SU-DHL-6 (cell line): ENCODE results near the gene PHACTR1.

Experiments
- H2AFZ ChIP-seq: fragments of 200-600 bp; sonication (generic); 2 replicates; pipeline ENCODE4 v1.6.1; 2014; ENCODE audit warnings: low read depth, mild to moderate bottlenecking, moderate library complexity, mixed read lengths, antibody characterized with exemption, low read length; ENCODE audit not compliant: severe bottlenecking
- H3F3A ChIP-seq: fragments of 200-600 bp; shearing (Covaris generic); 2 replicates; pipeline ENCODE4 v1.6.0; 2016; ENCODE audit warnings: antibody characterized with exemption, mild to moderate bottlenecking; ENCODE audit not compliant: insufficient read depth
- H3K27ac ChIP-seq: fragments of 200-600 bp; sonication (generic); 2 replicates; pipeline ENCODE4 v1.5.1; 2016; ENCODE audit warnings: low read depth, mild to moderate bottlenecking, low read length, moderate library complexity, mixed read lengths
- H3K27me3 ChIP-seq: fragments of 200-600 bp; sonication (generic), shearing (Covaris generic); 2 replicates; pipeline ENCODE4 v1.6.0; 2014; ENCODE audit warnings: mild to moderate bottlenecking, low read length
- H3K36me3 ChIP-seq: fragments of 200-600 bp; sonication (generic); 2 replicates; pipeline ENCODE4 v1.6.1; 2014; ENCODE audit warnings: mild to moderate bottlenecking, low read length, mixed read lengths
- H3K4me2 ChIP-seq: fragments of 300-600, 200-600 bp; shearing (Covaris generic), sonication (generic); 2 replicates; pipeline ENCODE4 v1.6.0; 2014; ENCODE audit warnings: low read length, low read depth, mild to moderate bottlenecking; ENCODE audit not compliant: poor library complexity, severe bottlenecking
- H3K4me3 ChIP-seq: fragments of 200-600 bp; sonication (generic); 2 replicates; pipeline ENCODE4 v1.5.1; 2014; ENCODE audit warnings: antibody characterized with exemption, low read length, mild to moderate bottlenecking, mixed read lengths; ENCODE audit not compliant: insufficient read depth, poor library complexity, severe bottlenecking
- H3K79me2 ChIP-seq: fragments of 200-600 bp; sonication (generic); 2 replicates; pipeline ENCODE4 v1.6.1; 2014; ENCODE audit warnings: mild to moderate bottlenecking, low read length, moderate library complexity; ENCODE audit not compliant: insufficient read depth
- H3K9ac ChIP-seq: fragments of 200-600 bp; sonication (generic); 2 replicates; pipeline ENCODE4 v1.7.0; 2014; ENCODE audit warnings: mild to moderate bottlenecking, low read length
- H3K9me2 ChIP-seq: fragments of 200-600 bp; sonication (generic); replicated peaks from 2 replicates; pipeline ENCODE4 v1.6.1; 2014; ENCODE audit warnings: low read length; ENCODE audit not compliant: insufficient read depth
- H3K9me3 ChIP-seq: fragments of 200-600 bp; sonication (generic); 2 replicates; pipeline ENCODE4 v1.6.1; 2014; ENCODE audit warnings: low read length, mixed read lengths; ENCODE audit not compliant: insufficient read depth
- H4K20me1 ChIP-seq: fragments of 200-600 bp; sonication (generic); 2 replicates; pipeline ENCODE4 v1.6.1; 2014; ENCODE audit warnings: low read depth, mild to moderate bottlenecking, antibody characterized with exemption, low read length, moderate library complexity, mixed read lengths
- CTCF ChIP-seq: fragments of 200-600 bp; sonication (generic); IDR thresholded peaks from one replicate; pipeline ENCODE4 v1.5.1; 2017; ENCODE audit warnings: antibody characterized with exemption, mild to moderate bottlenecking, low read length, moderate library complexity; ENCODE audit not compliant: insufficient read depth, poor library complexity, severe bottlenecking
- EZH2phosphoT487 ChIP-seq: fragments of 200-600 bp; sonication (generic), shearing (Covaris generic); conservative IDR thresholded peaks from 2 replicates; pipeline ENCODE4 v1.6.1; 2018; ENCODE audit warnings: mild to moderate bottlenecking, antibody characterized with exemption, low read length, moderate library complexity, mixed read lengths

Gene PHACTR1

GRCh38 chr6:13184547-13184946 is 468.0 kb downstream of the PHACTR1 start:
- Histone ChIP-seq H3K36me3 (no peaks in the 10 kb centered on the region), H4K20me1 (no peaks in the 10 kb centered on the region), H3K27me3 (no peaks in the 10 kb centered on the region), H2AFZ (no peak overlapping the region), H3K79me2 (no peaks in the 10 kb centered on the region), H3K4me2 (no peak overlapping the region), H3K9ac (no peak overlapping the region), H3K27ac (no peak overlapping the region), H3F3A (no peaks in the 10 kb centered on the region), H3K9me2 (no peaks in the 10 kb centered on the region), H3K4me3 (no peak overlapping the region), H3K9me3 (no peaks in the 10 kb centered on the region)
- TF ChIP-seq EZH2phosphoT487 = no peak
- no peak for TF ChIP-seq CTCF

GRCh38 chr6:13186861-13187260 is 470.3 kb downstream of the PHACTR1 start:
- no peaks in the 10 kb centered on the region for H4K20me1 ChIP-seq
- H2AFZ ChIP-seq = no peak overlapping the region
- no peak for TF ChIP-seq CTCF
- no peak for TF ChIP-seq EZH2phosphoT487
- H3K27ac ChIP-seq = no peak overlapping the region
- H3K4me3 ChIP-seq = no peak overlapping the region
- no peaks in the 10 kb centered on the region for H3F3A ChIP-seq
- H3K9me3 ChIP-seq = no peaks in the 10 kb centered on the region
- no peaks in the 10 kb centered on the region for H3K27me3 ChIP-seq
- H3K4me2 ChIP-seq = no peak overlapping the region
- H3K9me2 ChIP-seq = no peaks in the 10 kb centered on the region
- no peaks in the 10 kb centered on the region for H3K36me3 ChIP-seq
- H3K79me2 ChIP-seq = no peaks in the 10 kb centered on the region
- H3K9ac ChIP-seq = no peak overlapping the region

DNA sequence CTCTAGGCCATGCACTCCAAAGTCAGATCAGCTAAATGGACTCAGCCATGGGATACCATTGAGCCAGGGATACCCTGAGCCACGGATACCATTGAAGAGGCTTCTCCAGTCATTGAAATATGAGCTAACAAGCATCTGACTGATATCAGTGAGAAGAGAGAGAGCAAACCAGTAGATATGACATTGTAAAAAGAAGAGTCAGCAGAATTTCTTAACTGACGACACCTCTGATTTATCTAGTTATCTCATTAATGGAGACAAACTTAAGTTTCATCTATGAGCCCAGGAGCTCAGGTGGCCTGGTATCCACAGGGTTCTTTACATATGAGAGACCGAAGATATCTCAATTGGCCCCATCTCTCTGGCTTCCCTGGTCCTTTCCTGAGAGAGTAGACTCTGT is 471.1 kb downstream of the PHACTR1 start:
- Histone ChIP-seq H3K79me2 (no peaks in the 10 kb centered on the region), H3K36me3 (no peaks in the 10 kb centered on the region), H3K9me2 (no peaks in the 10 kb centered on the region), H3K9me3 (no peaks in the 10 kb centered on the region), H3K27ac (no peak overlapping the region), H3K9ac (no peak overlapping the region), H2AFZ (no peak overlapping the region), H3K27me3 (no peaks in the 10 kb centered on the region), H3K4me2 (no peak overlapping the region), H3F3A (no peaks in the 10 kb centered on the region), H3K4me3 (no peak overlapping the region), H4K20me1 (no peaks in the 10 kb centered on the region)
- TF ChIP-seq EZH2phosphoT487 (no peak), CTCF (no peak)

DNA sequence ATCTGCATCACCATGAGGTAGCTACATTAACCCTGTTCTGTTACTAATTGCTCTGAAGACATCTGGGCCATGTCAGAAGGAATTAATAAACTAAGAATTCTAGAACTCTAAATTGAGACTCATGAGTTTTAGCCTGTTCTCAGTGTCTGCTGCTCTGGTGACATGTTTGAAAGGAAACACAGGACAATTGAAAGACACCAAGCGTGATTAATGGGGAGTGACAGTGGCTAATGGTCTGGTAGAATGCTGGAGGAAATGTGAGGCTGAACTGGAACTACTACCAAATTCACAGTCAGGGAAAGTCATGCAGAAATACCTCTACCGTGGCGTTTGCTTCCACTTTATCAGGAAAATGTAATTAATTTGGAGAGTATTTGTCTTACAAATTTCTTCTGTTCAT is 471.7 kb downstream of the PHACTR1 start:
- Histone ChIP-seq H3K9me2 (no peaks in the 10 kb centered on the region), H3K9me3 (no peaks in the 10 kb centered on the region), H2AFZ (no peak overlapping the region), H3K9ac (no peak overlapping the region), H4K20me1 (no peaks in the 10 kb centered on the region), H3K27ac (no peak overlapping the region), H3K79me2 (no peaks in the 10 kb centered on the region), H3K36me3 (no peaks in the 10 kb centered on the region), H3K27me3 (no peaks in the 10 kb centered on the region), H3F3A (no peaks in the 10 kb centered on the region), H3K4me2 (no peak overlapping the region), H3K4me3 (no peak overlapping the region)
- TF ChIP-seq EZH2phosphoT487 = no peak
- no peak for TF ChIP-seq CTCF
